ENCODE data around the gene EXTL2. TPM values are rescaled to one million over a fixed set of nuclear protein-coding genes. Genes with fewer than 3 reads are reported as not detected.
"Not testable (repeated sequence)": the region's sequence is repeated elsewhere in the genome, so short reads cannot be mapped to it uniquely, and the experiment has no call there.

Gene EXTL2
- total RNA-seq, 1 experiment from 2014 or later: 41.0 TPM

- ChIA-PET CTCF (interaction anchor here (1.0 to 1.3 kb wide), 2 partner anchors 15 to 34 kb away, joined by 3 to 4 read pairs; no protein-coding TSS in a partner anchor), POLR2A (no interaction called here)
- Mint-ChIP-seq H3K9me3 (peaks cover under 1% of the 10 kb centered on the region; the same call in 1 of the 2 replicates), H3K4me3 (no peak overlapping the region), H3K4me1 (peaks cover 3% of the 10 kb centered on the region; the same call in 1 of the 2 replicates), H3K27me3 (ENCODE audit: low read depth) (no peaks in the 10 kb centered on the region), H3K27ac (no peak overlapping the region), H3K36me3 (no peaks in the 10 kb centered on the region)
- DNase-seq (ENCODE audit: low spot score) (no peak), ATAC-seq (peak; percentile 94)
- TF ChIP-seq ATF2 (CRISPR knock-in tag; IDR thresholded peaks at IDR 0.05; ENCODE audit: borderline replicate concordance, low read depth) (no peak), ELF4 (CRISPR knock-in tag; IDR thresholded peaks at IDR 0.05; ENCODE audit: low read depth) (no peak), ZNF423 (CRISPR knock-in tag; IDR thresholded peaks at IDR 0.05) (no peak), RELA (CRISPR knock-in tag; IDR thresholded peaks at IDR 0.05; ENCODE audit: borderline replicate concordance) (no peak), FOXP1 (CRISPR knock-in tag; IDR thresholded peaks at IDR 0.05; ENCODE audit: borderline replicate concordance) (no peak), ZNF263 (CRISPR knock-in tag; IDR thresholded peaks at IDR 0.05; ENCODE audit: low read depth) (no peak), KAT7 (CRISPR knock-in tag; IDR thresholded peaks at IDR 0.05; ENCODE audit: borderline replicate concordance) (no peak), MXD4 (CRISPR knock-in tag; IDR thresholded peaks at IDR 0.05; ENCODE audit: borderline replicate concordance) (no peak), ZNF281 (CRISPR knock-in tag; IDR thresholded peaks at IDR 0.05) (no peak), ZNF512 (CRISPR knock-in tag; IDR thresholded peaks at IDR 0.05; ENCODE audit: borderline replicate concordance) (no peak), ZNF121 (CRISPR knock-in tag; IDR thresholded peaks at IDR 0.05) (no peak), GRHL2 (CRISPR knock-in tag; IDR thresholded peaks at IDR 0.05; ENCODE audit: insufficient replicate concordance, severe bottlenecking) (no peak)
These were observed 59.6 kb downstream of the EXTL2 start for GRCh38 chr1:100834777-100835660.

- no peak overlapping the region for H3K4me3 Mint-ChIP-seq
- no peak for TF ChIP-seq ZNF671 (CRISPR knock-in tag; IDR thresholded peaks at IDR 0.05)
- TF ChIP-seq JUN (CRISPR knock-in tag; IDR thresholded peaks at IDR 0.05): no peak
- TF ChIP-seq ATF3 (CRISPR knock-in tag; conservative IDR thresholded peaks at IDR 0.05): no peak
- no peak for TF ChIP-seq CBFB (CRISPR knock-in tag; IDR thresholded peaks at IDR 0.05; ENCODE audit: low read depth)
- no peak for TF ChIP-seq ZNF219 (CRISPR knock-in tag; IDR thresholded peaks at IDR 0.05; ENCODE audit: borderline replicate concordance)
- TF ChIP-seq ZNF416 (CRISPR knock-in tag; IDR thresholded peaks at IDR 0.05): no peak
- no peak for TF ChIP-seq SP1 (CRISPR knock-in tag; conservative IDR thresholded peaks at IDR 0.05)
- no peaks in the 10 kb centered on the region for H3K9me3 Mint-ChIP-seq
- ChIA-PET POLR2A (no interaction called here), CTCF (interaction anchor here (1.0 to 4.5 kb wide), 2 partner anchors 13 to 36 kb away, joined by 3 to 17 read pairs; no protein-coding TSS in a partner anchor)
- ATAC-seq: no peak
- no peaks in the 10 kb centered on the region for H3K27me3 Mint-ChIP-seq (ENCODE audit: low read depth)
- no peaks in the 10 kb centered on the region for H3K36me3 Mint-ChIP-seq
- no peak overlapping the region for H3K27ac Mint-ChIP-seq
- H3K4me1 Mint-ChIP-seq: peaks cover 3% of the 10 kb centered on the region; the same call in 1 of the 2 replicates
- DNase-seq (ENCODE audit: low spot score): no peak
These were observed 61.8 kb downstream of the EXTL2 start for GRCh38 chr1:100832694-100833428.

- DNase-seq (ENCODE audit: low spot score); POLR2A ChIA-PET; H3K4me1 Mint-ChIP-seq; CTCF ChIA-PET; H3K27me3 Mint-ChIP-seq (ENCODE audit: low read depth); H3K4me3 Mint-ChIP-seq; H3K27ac Mint-ChIP-seq; ATAC-seq: not testable (repeated sequence)
- Mint-ChIP-seq H3K36me3 (peaks cover 13% of the 10 kb centered on the region), H3K9me3 (peaks cover 30% of the 10 kb centered on the region)
These were observed 69.0 kb downstream of the EXTL2 start for GRCh38 chr1:100825666-100826065.
